Keratinocyte (primary cell): ENCODE measurements around the gene MAPK8. TPM values are rescaled to one million over a fixed set of nuclear protein-coding genes. Genes with fewer than 3 reads are reported as not detected.

Experiments
- DNase-seq: peaks from one replicate; pipeline ENCODE4 v3.0.0-alpha.2; 2011; ENCODE audit warnings: low read depth, missing footprints, low spot score
- FAIRE-seq: peaks from 2 replicates; lab custom pipeline; 2011; peaks lifted over from hg19 to GRCh38; lab: Jason Lieb, UNC
- H2AFZ ChIP-seq: 2 replicates; pipeline ENCODE4 v1.6.0; 2012; ENCODE audit warnings: low read length, control low read depth, inconsistent platforms; ENCODE audit not compliant: control insufficient read depth
- H3K27ac ChIP-seq: 2 replicates; pipeline ENCODE4 v1.5.1; 2011; ENCODE audit warnings: low read length; ENCODE audit not compliant: control insufficient read depth, insufficient read depth
- H3K27me3 ChIP-seq: 3 replicates; pipeline ENCODE4 v1.6.0; 2011; ENCODE audit warnings: low read length; ENCODE audit not compliant: control insufficient read depth, insufficient read depth; ENCODE audit errors: extremely low read depth
- H3K36me3 ChIP-seq, 2 experiments: 2 replicates in 1 of 2; 3 replicates in 1 of 2; pipeline ENCODE4 v1.5.1; 2011; ENCODE audit warnings: low read length in 2 of 2, mild to moderate bottlenecking in 1 of 2; ENCODE audit not compliant: control insufficient read depth in 2 of 2, insufficient read depth in 2 of 2; ENCODE audit errors: extremely low read depth in 1 of 2
- H3K4me1 ChIP-seq: 3 replicates; pipeline ENCODE4 v1.5.1; 2011; ENCODE audit warnings: low read length; ENCODE audit not compliant: control insufficient read depth, insufficient read depth; ENCODE audit errors: extremely low read depth
- H3K4me2 ChIP-seq: 3 replicates; pipeline ENCODE4 v1.6.0; 2011; ENCODE audit warnings: low read depth, low read length; ENCODE audit not compliant: control insufficient read depth, insufficient read depth; ENCODE audit errors: extremely low read depth
- H3K4me3 ChIP-seq, 3 experiments: fragments of 200-600 bp in 1 of 3; sonication (generic) in 1 of 3; 2 replicates in 2 of 3; 3 replicates in 1 of 3; pipeline ENCODE4 v1.5.1; 2011 to 2016; ENCODE audit warnings: low read length in 3 of 3, mild to moderate bottlenecking in 3 of 3, control low read depth in 2 of 3, inconsistent platforms in 1 of 3, low read depth in 1 of 3, mixed read lengths in 1 of 3, mixed run types in 1 of 3, moderate library complexity in 1 of 3; ENCODE audit not compliant: control insufficient read depth in 2 of 3, insufficient read depth in 2 of 3; ENCODE audit errors: extremely low read depth in 1 of 3
- H3K79me2 ChIP-seq: 2 replicates; pipeline ENCODE4 v1.6.0; 2012; ENCODE audit warnings: low read length; ENCODE audit not compliant: control insufficient read depth, insufficient read depth
- H3K9ac ChIP-seq: 3 replicates; pipeline ENCODE4 v1.6.0; 2011; ENCODE audit warnings: low read length; ENCODE audit not compliant: control insufficient read depth, insufficient read depth; ENCODE audit errors: extremely low read depth
- H3K9me1 ChIP-seq: 3 replicates; pipeline ENCODE4 v1.6.0; 2011; ENCODE audit warnings: low read length; ENCODE audit not compliant: control insufficient read depth, insufficient read depth; ENCODE audit errors: extremely low read depth
- H3K9me3 ChIP-seq: 2 replicates; pipeline ENCODE4 v1.5.1; 2012; ENCODE audit warnings: low read depth, low read length; ENCODE audit not compliant: control insufficient read depth
- H4K20me1 ChIP-seq: 3 replicates; pipeline ENCODE4 v1.6.0; 2011; ENCODE audit warnings: low read length; ENCODE audit not compliant: control insufficient read depth, insufficient read depth; ENCODE audit errors: extremely low read depth
- EZH2 ChIP-seq: IDR thresholded peaks from one replicate; pipeline ENCODE4 v1.6.1; 2012; ENCODE audit warnings: inconsistent platforms, mild to moderate bottlenecking, low read length, moderate library complexity
- dilution Hi-C: fragments of 300-500 bp; cut with MboI; formaldehyde crosslinking; loops from one replicate; pipeline ENCODE4 v1.7.0; 2020; ENCODE audit warnings: low sequenced_read_pairs; ENCODE audit not compliant: extremely low pct_ligation_motif_present
- polyA plus RNA-seq, 5 experiments: library from polyadenylated mRNA; depleted of rRNA in 3 of 5; stranded (reverse) in 3 of 5; stranded (forward) in 1 of 5; unstranded in 1 of 5; fragments of >200 nt; gene quantifications; 1 replicate in 1 of 5; 2 replicates in 3 of 5; 3 replicates in 1 of 5; pipeline versions ENCODE4 v1.2.1 to v1.2.3, GENCODE V29; 2011 to 2012; ENCODE audit warnings: missing spikeins in 2 of 5, low read depth in 1 of 5, low replicate concordance in 1 of 5
- TF ChIP-seq, protein P1 (sequence below), 3 experiments: IDR thresholded peaks in 1 of 3; conservative IDR thresholded peaks in 1 of 3; optimal IDR thresholded peaks in 1 of 3; 2 replicates in 2 of 3; 3 replicates in 1 of 3; pipeline versions ENCODE3 to v1.5.1; 2011; ENCODE audit warnings: low read length in 3 of 3, mild to moderate bottlenecking in 3 of 3, moderate library complexity in 2 of 3, control low read depth in 1 of 3, inconsistent platforms in 1 of 3; ENCODE audit not compliant: insufficient read depth in 2 of 3; ENCODE audit errors: extremely low read depth in 1 of 3

Gene MAPK8
- polyA plus RNA-seq, 1 donor (not counting 4 experiments of a cell fraction or from before 2014, with no cell fraction given), result 39.8 TPM

- Histone ChIP-seq H3K27me3 (peaks cover 10% of the 10 kb centered on the region), H3K9me1 (no peaks in the 10 kb centered on the region), H3K9ac (no peak overlapping the region), H3K4me1 (peaks cover 6% of the 10 kb centered on the region), H3K4me3 (no peak overlapping the region), H4K20me1 (no peaks in the 10 kb centered on the region), H3K27ac (no peak overlapping the region), H2AFZ (no peak overlapping the region), H3K4me2 (no peak overlapping the region), H3K79me2 (no peaks in the 10 kb centered on the region), H3K9me3 (no peaks in the 10 kb centered on the region), H3K36me3 (no peaks in the 10 kb centered on the region)
- FAIRE-seq, result no peak
- TF ChIP-seq, protein P1, sequence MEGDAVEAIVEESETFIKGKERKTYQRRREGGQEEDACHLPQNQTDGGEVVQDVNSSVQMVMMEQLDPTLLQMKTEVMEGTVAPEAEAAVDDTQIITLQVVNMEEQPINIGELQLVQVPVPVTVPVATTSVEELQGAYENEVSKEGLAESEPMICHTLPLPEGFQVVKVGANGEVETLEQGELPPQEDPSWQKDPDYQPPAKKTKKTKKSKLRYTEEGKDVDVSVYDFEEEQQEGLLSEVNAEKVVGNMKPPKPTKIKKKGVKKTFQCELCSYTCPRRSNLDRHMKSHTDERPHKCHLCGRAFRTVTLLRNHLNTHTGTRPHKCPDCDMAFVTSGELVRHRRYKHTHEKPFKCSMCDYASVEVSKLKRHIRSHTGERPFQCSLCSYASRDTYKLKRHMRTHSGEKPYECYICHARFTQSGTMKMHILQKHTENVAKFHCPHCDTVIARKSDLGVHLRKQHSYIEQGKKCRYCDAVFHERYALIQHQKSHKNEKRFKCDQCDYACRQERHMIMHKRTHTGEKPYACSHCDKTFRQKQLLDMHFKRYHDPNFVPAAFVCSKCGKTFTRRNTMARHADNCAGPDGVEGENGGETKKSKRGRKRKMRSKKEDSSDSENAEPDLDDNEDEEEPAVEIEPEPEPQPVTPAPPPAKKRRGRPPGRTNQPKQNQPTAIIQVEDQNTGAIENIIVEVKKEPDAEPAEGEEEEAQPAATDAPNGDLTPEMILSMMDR (optimal IDR thresholded peaks at IDR 0.05 in 1 of 3, IDR thresholded peaks at IDR 0.05 in 1 of 3, conservative IDR thresholded peaks at IDR 0.05 in 1 of 3; ENCODE audit: extremely low read depth in 1 of 3, insufficient read depth in 2 of 3, low read length in 3 of 3), result no peak
- no peak for TF ChIP-seq EZH2
- dilution Hi-C loops, result no loop called here
- no peak for DNase-seq
These were observed 171.1 kb downstream of the MAPK8 start for GRCh38 chr10:48477616-48478015.

DNA sequence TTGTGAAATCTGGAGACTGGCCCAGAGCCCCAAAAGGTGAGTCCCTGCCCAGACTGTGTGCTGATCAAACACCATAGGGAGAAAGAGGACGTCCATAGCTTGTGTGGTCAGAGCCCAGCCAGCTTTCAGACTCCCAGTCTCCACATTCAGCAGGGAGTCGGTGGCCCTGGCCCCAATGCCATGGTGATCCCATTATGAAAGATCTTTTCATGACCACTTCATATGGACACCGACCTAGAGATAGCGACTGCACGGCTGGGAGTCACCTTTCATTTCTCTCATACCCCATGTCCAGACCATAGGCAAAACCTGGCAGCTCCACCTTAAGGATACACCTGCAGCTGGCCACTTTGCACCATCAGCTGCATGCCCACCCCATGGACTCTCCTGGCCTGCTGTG lies 172.0 kb downstream of the MAPK8 start:
- no peak overlapping the region for H3K4me3 ChIP-seq
- DNase-seq (no peak), FAIRE-seq (no peak)
- peaks cover 10% of the 10 kb centered on the region for H3K27me3 ChIP-seq
- no peak overlapping the region for H2AFZ ChIP-seq
- no peaks in the 10 kb centered on the region for H3K9me1 ChIP-seq
- H3K36me3 ChIP-seq, result no peaks in the 10 kb centered on the region
- H3K9ac ChIP-seq, result no peak overlapping the region
- H3K4me1 ChIP-seq, result peaks cover 6% of the 10 kb centered on the region
- no peaks in the 10 kb centered on the region for H3K9me3 ChIP-seq
- H3K27ac ChIP-seq, result no peak overlapping the region
- dilution Hi-C loops, result no loop called here
- no peak overlapping the region for H3K4me2 ChIP-seq
- TF ChIP-seq, protein P1 (optimal IDR thresholded peaks at IDR 0.05 in 1 of 3, IDR thresholded peaks at IDR 0.05 in 1 of 3, conservative IDR thresholded peaks at IDR 0.05 in 1 of 3; ENCODE audit: extremely low read depth in 1 of 3, insufficient read depth in 2 of 3, low read length in 3 of 3), result no peak
- TF ChIP-seq EZH2, result no peak
- no peaks in the 10 kb centered on the region for H3K79me2 ChIP-seq
- no peaks in the 10 kb centered on the region for H4K20me1 ChIP-seq
